ENCODE results near the gene NDST1.
"Not testable (repeated sequence)": the region's sequence is repeated elsewhere in the genome, so short reads cannot be mapped to it uniquely, and the experiment has no call there.

The NDST1 gene

GRCh38 chr5:150507474-150508276 is at the start of gene NDST1:
Gene NDST1 (plus strand): TSS chr5:150508131. CDS start chr5:150521255, 13,124 bp downstream.
- in situ Hi-C loops (cut with MboI; ENCODE audit: low sequenced_read_pairs) = no loop called here

DNA sequence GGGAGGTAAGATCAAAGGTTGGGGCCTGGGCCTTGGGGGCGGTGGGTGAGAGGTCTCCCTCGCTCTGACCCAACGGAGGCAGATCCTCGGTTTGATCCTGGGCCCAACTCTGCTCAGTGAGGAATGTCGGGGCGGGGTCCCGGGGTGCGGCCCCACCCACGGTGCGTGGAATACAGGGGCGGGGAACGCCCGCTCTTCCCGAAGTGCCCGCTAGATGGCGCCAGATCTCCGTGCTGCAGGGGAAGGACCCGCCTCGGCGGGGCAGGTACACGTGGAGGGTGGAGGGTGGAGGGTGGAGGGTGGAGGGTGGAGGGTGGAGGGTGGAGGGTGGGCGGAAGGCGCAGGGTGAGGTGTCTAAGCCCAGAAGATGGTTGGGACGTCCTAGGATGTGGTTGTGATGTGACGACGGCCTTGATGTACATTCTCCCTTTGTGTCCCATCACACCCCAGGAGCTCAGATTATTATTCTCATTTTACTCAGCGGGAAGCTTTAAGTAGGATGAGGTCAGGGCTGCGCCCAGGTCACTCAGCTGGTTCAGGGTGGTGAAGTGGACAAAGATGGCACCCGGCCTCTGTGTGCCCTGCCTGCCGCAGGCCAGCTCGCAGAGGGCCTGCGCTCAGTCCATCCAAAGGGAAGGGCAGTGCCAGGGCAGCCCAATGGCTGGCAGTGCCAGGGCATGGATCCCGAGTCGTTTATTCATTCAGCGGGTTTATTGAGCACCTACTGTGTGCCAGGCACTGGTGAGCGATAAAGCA is 49.0 kb upstream of the NDST1 start:
- in situ Hi-C loops (cut with MboI; ENCODE audit: low sequenced_read_pairs) = no loop called here

- in situ Hi-C loops (cut with MboI; ENCODE audit: low sequenced_read_pairs) = loop anchor here (10.0 kb wide), 1 partner anchor 84 kb away; no protein-coding TSS in a partner anchor
Measured at GRCh38 chr5:150460781-150461180, 47.1 kb upstream of the NDST1 start.

GRCh38 chr5:150461231-150461630 is 46.7 kb upstream of the NDST1 start:
- in situ Hi-C loops (cut with MboI; ENCODE audit: low sequenced_read_pairs) = loop anchor here (10.0 kb wide), 1 partner anchor 84 kb away; no protein-coding TSS in a partner anchor

DNA sequence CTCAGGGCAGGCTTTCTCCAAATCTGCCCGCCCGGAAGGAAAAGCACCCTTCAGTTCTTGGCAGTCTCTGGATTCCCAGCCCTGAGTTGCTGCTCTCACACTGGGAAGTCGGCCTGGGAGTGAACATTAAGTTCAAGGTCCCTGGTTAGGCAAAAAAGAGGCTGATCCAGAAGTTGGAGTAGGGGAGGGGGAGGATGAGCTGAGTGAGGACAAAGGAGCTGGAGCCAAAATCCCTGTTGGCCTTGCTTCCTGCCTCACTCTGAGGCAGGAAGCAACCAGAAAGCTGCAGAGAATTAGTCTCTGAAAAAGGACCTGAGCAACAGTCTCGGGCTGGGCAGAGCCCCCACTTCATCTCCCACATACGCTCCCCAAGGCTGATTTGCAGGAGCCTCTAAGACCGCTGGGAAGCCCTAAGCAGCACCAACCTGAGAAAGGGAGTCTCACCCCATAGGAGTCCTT is 43.3 kb upstream of the NDST1 start:
- in situ Hi-C loops (cut with MboI; ENCODE audit: low sequenced_read_pairs) = loop anchor here (10.0 kb wide), 1 partner anchor 80 kb away; no protein-coding TSS in a partner anchor

DNA sequence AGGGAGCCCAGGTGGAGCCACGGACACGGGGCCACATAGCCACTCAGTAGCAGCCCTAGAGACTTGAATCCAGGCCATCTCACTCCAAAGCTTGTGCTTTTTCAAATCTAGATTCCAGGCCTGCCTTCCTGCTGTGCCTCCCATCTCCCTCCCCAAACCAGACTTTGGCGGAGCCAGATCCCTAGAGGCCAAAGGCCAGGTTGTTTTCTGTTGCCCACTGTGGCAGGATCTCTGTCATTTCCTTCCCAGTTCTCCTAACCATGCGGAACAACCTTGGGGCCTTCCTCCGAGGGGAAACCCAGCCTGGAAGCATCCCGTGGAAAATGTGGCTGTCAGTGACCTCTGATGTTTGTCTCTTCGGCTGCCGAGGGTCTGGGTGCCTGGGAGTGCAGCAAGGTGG is 42.0 kb upstream of the NDST1 start:
- in situ Hi-C loops (cut with MboI; ENCODE audit: low sequenced_read_pairs) = loop anchor here (10.0 kb wide), 1 partner anchor 79 kb away; no protein-coding TSS in a partner anchor

DNA sequence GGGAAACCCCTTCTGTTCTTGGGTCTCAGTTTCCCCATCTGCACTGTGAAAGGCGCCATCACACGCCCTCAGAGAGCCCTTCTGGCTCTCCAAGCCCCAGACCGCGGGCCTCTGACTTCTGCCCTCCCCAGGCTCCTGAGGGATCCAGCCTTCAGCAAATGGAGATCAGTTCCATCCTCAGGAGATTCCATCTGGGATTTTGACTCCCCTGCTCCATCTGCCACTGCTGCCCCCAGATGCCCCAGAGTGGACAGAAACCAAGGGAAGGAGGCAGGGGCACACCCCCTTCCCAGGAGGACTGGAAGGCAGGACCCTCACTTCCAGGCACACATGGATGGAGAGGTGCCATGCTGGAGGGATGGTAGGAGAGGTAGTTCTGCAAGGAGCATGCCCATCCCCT is 39.7 kb upstream of the NDST1 start:
- in situ Hi-C loops (cut with MboI; ENCODE audit: low sequenced_read_pairs) = loop anchor here (10.0 kb wide), 1 partner anchor 77 kb away; no protein-coding TSS in a partner anchor

DNA sequence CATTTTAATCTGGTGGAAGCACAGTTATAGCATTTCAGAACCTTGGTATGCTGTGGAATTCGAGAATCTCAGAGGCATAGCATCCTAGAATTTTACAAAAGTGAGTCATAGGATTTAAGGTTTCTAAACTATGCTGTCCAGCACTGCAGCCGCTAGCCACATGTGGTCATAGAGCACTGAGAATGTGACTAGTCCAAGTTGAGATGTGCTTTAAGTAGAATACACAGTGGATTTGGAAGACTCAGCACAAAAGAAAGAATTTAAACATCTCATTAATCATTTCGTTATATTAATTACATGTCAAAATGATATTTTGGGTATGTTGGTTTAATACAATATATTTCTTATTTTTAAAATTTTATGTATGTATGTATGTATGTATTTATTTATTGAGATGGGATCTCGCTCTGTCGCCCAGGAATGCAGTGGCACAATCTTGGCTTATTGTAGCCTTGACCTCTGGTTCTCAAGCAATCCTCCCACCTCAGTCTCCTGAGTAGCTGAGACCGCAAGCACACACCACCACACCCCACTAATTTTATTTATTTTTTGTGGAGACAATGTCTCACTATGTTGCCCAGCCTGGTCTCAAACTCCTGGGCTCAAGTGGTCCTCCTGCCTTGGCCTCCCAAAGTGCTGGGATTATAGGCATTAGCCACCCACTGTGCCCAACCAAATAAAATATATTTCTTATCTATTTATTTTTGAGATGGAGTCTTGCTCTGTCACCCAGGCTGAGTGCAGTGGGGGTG is 38.0 kb upstream of the NDST1 start:
- in situ Hi-C loops (cut with MboI; ENCODE audit: low sequenced_read_pairs) = loop anchor here (10.0 kb wide), 1 partner anchor 75 kb away; no protein-coding TSS in a partner anchor

GRCh38 chr5:150473673-150474358 is 34.1 kb upstream of the NDST1 start:
- in situ Hi-C loops (cut with MboI; ENCODE audit: low sequenced_read_pairs) = no loop called here

- in situ Hi-C loops (cut with MboI; ENCODE audit: low sequenced_read_pairs) = not testable (repeated sequence)
Measured at GRCh38 chr5:150476568-150476967, 31.4 kb upstream of the NDST1 start.

DNA sequence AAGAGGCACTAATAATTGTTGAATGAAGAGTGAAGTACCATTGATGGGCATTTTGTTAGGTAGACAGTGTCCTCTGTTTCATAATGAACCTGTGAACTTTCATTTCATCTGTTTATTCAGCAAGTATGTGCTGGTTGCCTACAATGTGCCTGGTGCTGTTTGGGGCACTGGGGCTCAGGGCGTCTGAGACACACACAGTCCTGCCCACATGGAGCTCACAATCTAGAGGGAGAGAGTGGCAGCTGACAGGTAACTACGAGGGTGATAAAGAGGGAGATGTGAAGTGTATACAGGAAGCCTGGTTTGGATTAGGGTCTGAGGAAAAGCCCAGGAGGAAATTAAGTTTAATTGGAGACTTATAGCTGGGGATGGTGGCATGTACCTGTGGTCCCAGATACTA is 28.5 kb upstream of the NDST1 start:
- in situ Hi-C loops (cut with MboI; ENCODE audit: low sequenced_read_pairs) = no loop called here

- in situ Hi-C loops (cut with MboI; ENCODE audit: low sequenced_read_pairs) = no loop called here
Measured at GRCh38 chr5:150481708-150481965, 26.3 kb upstream of the NDST1 start.

DNA sequence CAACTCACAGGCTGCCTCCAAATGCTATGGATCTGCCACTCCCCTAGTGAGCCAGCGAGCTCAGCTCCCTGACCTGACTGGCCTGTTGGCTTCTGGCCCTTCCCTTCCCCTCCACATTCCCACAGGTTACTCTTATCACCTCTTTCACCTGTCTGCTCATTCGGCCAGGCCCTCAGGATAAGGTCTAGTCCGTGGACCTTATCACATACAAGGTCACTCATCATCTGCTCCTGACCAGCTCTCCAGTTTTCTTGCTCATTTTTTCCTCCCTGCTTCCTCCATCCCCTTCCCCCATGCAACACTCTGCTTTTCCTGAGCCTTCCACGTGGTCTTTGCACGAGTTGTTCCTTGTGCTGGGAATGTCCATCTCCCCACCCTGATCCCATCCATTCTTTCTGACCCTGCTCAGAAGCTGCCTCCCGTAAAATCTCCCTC is 25.9 kb upstream of the NDST1 start:
- in situ Hi-C loops (cut with MboI; ENCODE audit: low sequenced_read_pairs) = no loop called here

DNA sequence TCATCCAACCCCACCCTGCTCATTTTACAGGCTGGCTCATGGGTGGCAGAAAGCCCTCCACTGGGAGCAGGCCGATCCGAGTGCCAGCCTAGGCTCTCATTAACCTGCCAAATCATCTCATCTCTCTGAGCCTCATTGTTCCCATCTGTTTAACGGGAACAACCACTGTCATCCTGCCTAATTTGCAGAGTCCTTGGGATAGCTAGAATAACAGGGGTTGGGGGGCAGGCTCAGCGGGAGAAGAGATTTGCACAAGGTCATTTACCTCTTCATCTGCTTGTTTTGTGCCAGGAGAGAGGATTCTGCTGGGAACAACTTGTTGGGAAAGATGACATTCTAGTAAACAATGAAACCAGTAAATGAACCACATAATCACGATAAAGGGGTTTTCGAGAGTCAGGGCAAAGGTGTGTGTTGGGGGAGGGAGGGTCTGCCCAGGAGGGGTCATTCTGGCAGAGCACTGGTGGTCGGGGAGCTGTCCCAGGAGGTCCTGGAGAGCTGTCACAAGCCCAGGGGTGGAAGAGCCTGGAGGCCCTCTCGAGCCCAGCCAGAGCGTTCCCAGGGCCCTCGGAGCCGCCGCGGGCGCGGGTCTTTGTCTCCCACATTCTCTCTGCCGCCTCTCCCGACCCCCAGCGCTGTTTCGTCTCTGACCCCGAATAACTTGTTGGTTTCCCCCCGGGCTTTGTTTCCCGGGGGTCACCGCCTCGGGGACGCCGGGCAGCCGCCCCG is 22.8 kb upstream of the NDST1 start:
- in situ Hi-C loops (cut with MboI; ENCODE audit: low sequenced_read_pairs) = no loop called here

- in situ Hi-C loops (cut with MboI; ENCODE audit: low sequenced_read_pairs) = no loop called here
Measured at GRCh38 chr5:150485693-150486401, 22.1 kb upstream of the NDST1 start.

DNA sequence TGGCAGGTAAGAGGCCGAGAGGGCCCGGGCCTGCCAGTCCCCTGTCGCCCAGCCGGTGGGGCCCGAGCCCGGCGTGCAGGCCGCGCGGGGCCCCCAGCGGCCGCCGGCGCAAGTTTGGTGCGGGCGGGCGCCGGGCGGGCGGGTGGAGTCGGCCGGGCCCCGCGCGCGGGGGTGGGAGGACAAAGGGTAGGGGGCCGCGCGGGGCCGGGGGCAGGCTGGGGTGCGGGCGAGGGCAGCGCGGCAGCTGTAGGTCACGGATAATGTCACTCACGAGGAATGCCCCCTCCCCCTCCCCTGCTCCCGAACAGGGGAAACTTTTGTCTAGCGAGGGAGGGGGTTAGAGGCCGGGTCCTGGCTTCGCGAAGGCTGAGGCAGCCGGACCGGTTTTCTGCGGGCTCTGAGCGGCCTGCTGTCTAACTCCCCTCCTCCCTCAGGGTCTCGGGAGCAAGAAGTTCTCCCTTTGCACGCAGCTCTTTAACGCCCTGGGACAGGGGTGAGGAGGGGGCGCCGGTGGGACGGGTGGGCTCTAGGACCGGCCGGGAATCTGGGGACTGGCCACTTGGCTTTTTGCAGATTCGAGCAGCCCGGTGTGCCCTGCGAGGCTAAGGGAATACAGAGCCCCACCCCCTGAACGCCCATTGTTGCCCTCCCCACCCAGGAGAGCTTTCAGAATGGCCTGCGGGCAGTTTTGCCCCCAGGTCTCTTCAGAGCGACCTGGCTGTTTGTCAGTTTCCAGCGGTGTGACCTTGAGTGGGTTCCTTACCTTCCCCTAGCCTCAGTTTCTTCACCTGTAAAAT is 21.3 kb upstream of the NDST1 start:
- in situ Hi-C loops (cut with MboI; ENCODE audit: low sequenced_read_pairs) = no loop called here

GRCh38 chr5:150487199-150488061 is 20.5 kb upstream of the NDST1 start:
- in situ Hi-C loops (cut with MboI; ENCODE audit: low sequenced_read_pairs) = no loop called here

Data from HL-60/S4 treated with phorbol 12-myristate 13-acetate at 8.2 ng/mL for 4 days and 3 days (cell line).